ENCODE measurements around the gene GADD45GIP1. TPM values are rescaled to one million over a fixed set of nuclear protein-coding genes. Genes with fewer than 3 reads are reported as not detected.

GADD45GIP1 gene
- total and polyA plus RNA-seq, 8 donors = 14.7 to 35.2 (median 25.5) TPM

GRCh38 chr19:12990431-12990830, 33.4 kb upstream of the GADD45GIP1 start:
- Histone ChIP-seq H3K27ac (no peak overlapping the region), H3K4me3 (no peak overlapping the region), H3K9me3 (no peaks in the 10 kb centered on the region), H3K4me1 (peaks cover 0 to 3% of the 10 kb centered on the region in 2 donors), H3K36me3 (no peaks in the 10 kb centered on the region), H3K27me3 (peaks cover 0 to 7% of the 10 kb centered on the region in 2 donors)
- no peak for DNase-seq
- TF ChIP-seq CTCF (IDR thresholded peaks at IDR 0.05) = no peak
- no peak for ATAC-seq
- intact Hi-C loops (cut with DNase I) = loop anchor here in 1 of 2 donors (10.0 kb wide), 1 partner anchor 64 kb away; no protein-coding TSS in a partner anchor

- ATAC-seq (no peak), DNase-seq (no peak)
- H3K27ac ChIP-seq = no peak overlapping the region
- H3K27me3 ChIP-seq = peaks cover 0 to 4% of the 10 kb centered on the region in 2 donors
- TF ChIP-seq CTCF (IDR thresholded peaks at IDR 0.05) = no peak
- intact Hi-C loops (cut with DNase I) = loop anchor here (5.0 to 10.0 kb wide), 2 partner anchors 105 to 107 kb away; no protein-coding TSS in a partner anchor
- H3K4me3 ChIP-seq = no peak overlapping the region
- peaks cover 0 to 20% of the 10 kb centered on the region in 2 donors for H3K4me1 ChIP-seq
- no peaks in the 10 kb centered on the region for H3K36me3 ChIP-seq
- no peaks in the 10 kb centered on the region for H3K9me3 ChIP-seq
Observed at GRCh38 chr19:12987781-12988180, 30.8 kb upstream of the GADD45GIP1 start.

- no peak for ATAC-seq
- Histone ChIP-seq H3K4me1 (peaks cover 0 to 21% of the 10 kb centered on the region in 2 donors), H3K27me3 (peaks cover 0 to 10% of the 10 kb centered on the region in 2 donors)
Observed at GRCh38 chr19:12987190-12987589, 30.2 kb upstream of the GADD45GIP1 start.

GRCh38 chr19:12986726-12987125, 29.7 kb upstream of the GADD45GIP1 start:
- Histone ChIP-seq H3K9me3 (no peaks in the 10 kb centered on the region), H3K4me3 (no peak overlapping the region), H3K27me3 (peaks cover 0 to 12% of the 10 kb centered on the region in 2 donors), H3K36me3 (no peaks in the 10 kb centered on the region), H3K4me1 (peaks cover 0 to 21% of the 10 kb centered on the region in 2 donors), H3K27ac (no peak overlapping the region)
- no peak for DNase-seq
- intact Hi-C loops (cut with DNase I) = loop anchor here (5.0 to 10.0 kb wide), 2 partner anchors 106 to 108 kb away; no protein-coding TSS in a partner anchor
- no peak for TF ChIP-seq CTCF (IDR thresholded peaks at IDR 0.05)
- ATAC-seq = no peak

More at GRCh38 chr19:12987190-12987589, 30.2 kb upstream of the GADD45GIP1 start:
- Histone ChIP-seq H3K4me3 (no peak overlapping the region), H3K9me3 (no peaks in the 10 kb centered on the region), H3K27ac (no peak overlapping the region), H3K36me3 (no peaks in the 10 kb centered on the region)
- no peak for DNase-seq
- TF ChIP-seq CTCF (IDR thresholded peaks at IDR 0.05) = no peak
- intact Hi-C loops (cut with DNase I) = loop anchor here (5.0 to 10.0 kb wide), 2 partner anchors 105 to 108 kb away; no protein-coding TSS in a partner anchor

- DNase-seq (no peak), ATAC-seq (peak; percentile 50)
- intact Hi-C loops (cut with DNase I) = loop anchor here (5.0 to 10.0 kb wide), 2 partner anchors 107 to 110 kb away; no protein-coding TSS in a partner anchor
- no peak overlapping the region for H3K27ac ChIP-seq
- H3K36me3 ChIP-seq = no peaks in the 10 kb centered on the region
- peaks cover 0 to 12% of the 10 kb centered on the region in 2 donors for H3K27me3 ChIP-seq
- peaks cover 0 to 21% of the 10 kb centered on the region in 2 donors for H3K4me1 ChIP-seq
- H3K4me3 ChIP-seq = no peak overlapping the region
- no peak for TF ChIP-seq CTCF (IDR thresholded peaks at IDR 0.05)
- H3K9me3 ChIP-seq = no peaks in the 10 kb centered on the region
Observed at GRCh38 chr19:12985049-12985776, 28.2 kb upstream of the GADD45GIP1 start.

All from left lung (tissue), 10 donors.